ENCODE data around the gene LYSET. TPM values are rescaled to one million over a fixed set of nuclear protein-coding genes. Genes with fewer than 3 reads are reported as not detected.

LYSET gene
- total RNA-seq, 1 experiment from 2014 or later = 17.3 TPM

GRCh38 chr14:93186466-93186865 is 1.3 kb downstream of the LYSET start:
- CTCF ChIA-PET = no interaction called here

GRCh38 chr14:93186956-93187355 is 1.8 kb downstream of the LYSET start:
- Histone ChIP-seq H3K36me3 (ENCODE audit: control insufficient read depth, insufficient read depth, low read length) (no peaks in the 10 kb centered on the region), H3K4me3 (ENCODE audit: low read depth, low read length) (no peak overlapping the region), H3K27me3 (replicated peaks; ENCODE audit: control insufficient read depth, insufficient read depth, low read length) (no peaks in the 10 kb centered on the region), H3K4me1 (no peaks in the 10 kb centered on the region; the same call in 1 of the 2 replicates), H3K9me3 (no peaks in the 10 kb centered on the region)
- intact Hi-C loops (cut with micrococcal nuclease; ENCODE audit: unreplicated experiment) = no loop called here
- no peaks in the 10 kb centered on the region for H3K9me3 Mint-ChIP-seq (ENCODE audit: unreplicated experiment)
- no peak for DNase-seq
- H3K4me3 Mint-ChIP-seq (ENCODE audit: unreplicated experiment) = no peak overlapping the region
- no peaks in the 10 kb centered on the region for H3K4me1 Mint-ChIP-seq (ENCODE audit: low read depth, unreplicated experiment)
- CTCF ChIA-PET = no interaction called here
- BruUV-seq (replicated peaks) = no TSS peak
- H3K36me3 Mint-ChIP-seq (ENCODE audit: insufficient read depth, unreplicated experiment) = no peaks in the 10 kb centered on the region
- POLR2A ChIA-PET = no interaction called here
- H3K27me3 Mint-ChIP-seq (ENCODE audit: insufficient read depth, unreplicated experiment) = no peaks in the 10 kb centered on the region
- no peak overlapping the region for H3K27ac Mint-ChIP-seq (ENCODE audit: unreplicated experiment)
- TF ChIP-seq CTCF (IDR thresholded peaks at IDR 0.05; ENCODE audit: insufficient read depth in 1 of 2, low read depth in 1 of 2, low read length in 1 of 2, severe bottlenecking in 1 of 2, unreplicated experiment in 1 of 2) = no peak

More at GRCh38 chr14:93186466-93186865, 1.3 kb downstream of the LYSET start:
- no peaks in the 10 kb centered on the region for H3K4me1 Mint-ChIP-seq (ENCODE audit: low read depth, unreplicated experiment)
- intact Hi-C loops (cut with micrococcal nuclease; ENCODE audit: unreplicated experiment) = no loop called here
- peak overlapping the region; percentile 86 for H3K4me3 Mint-ChIP-seq (ENCODE audit: unreplicated experiment)
- no peaks in the 10 kb centered on the region for H3K36me3 ChIP-seq (ENCODE audit: control insufficient read depth, insufficient read depth, low read length)
- POLR2A ChIA-PET = no interaction called here
- no peak for TF ChIP-seq CTCF (IDR thresholded peaks at IDR 0.05; ENCODE audit: insufficient read depth in 1 of 2, low read depth in 1 of 2, low read length in 1 of 2, severe bottlenecking in 1 of 2, unreplicated experiment in 1 of 2)
- no peaks in the 10 kb centered on the region for H3K9me3 ChIP-seq
- no peaks in the 10 kb centered on the region for H3K27me3 Mint-ChIP-seq (ENCODE audit: insufficient read depth, unreplicated experiment)
- no peaks in the 10 kb centered on the region for H3K27me3 ChIP-seq (replicated peaks; ENCODE audit: control insufficient read depth, insufficient read depth, low read length)
- no peak overlapping the region for H3K27ac Mint-ChIP-seq (ENCODE audit: unreplicated experiment)
- no peaks in the 10 kb centered on the region; the same call in 1 of the 2 replicates for H3K4me1 ChIP-seq
- no peaks in the 10 kb centered on the region for H3K36me3 Mint-ChIP-seq (ENCODE audit: insufficient read depth, unreplicated experiment)
- DNase-seq = no peak
- BruUV-seq (replicated peaks) = TSS peak; percentile 54
- no peaks in the 10 kb centered on the region for H3K9me3 Mint-ChIP-seq (ENCODE audit: unreplicated experiment)
- no peak overlapping the region; the same call in 1 of the 2 replicates for H3K4me3 ChIP-seq (ENCODE audit: low read depth, low read length)

- DNase-seq = no peak
- CTCF ChIA-PET = no interaction called here
- no peaks in the 10 kb centered on the region for H3K27me3 Mint-ChIP-seq (ENCODE audit: insufficient read depth, unreplicated experiment)
- no peak for TF ChIP-seq CTCF (IDR thresholded peaks at IDR 0.05; ENCODE audit: insufficient read depth in 1 of 2, low read depth in 1 of 2, low read length in 1 of 2, severe bottlenecking in 1 of 2, unreplicated experiment in 1 of 2)
- POLR2A ChIA-PET = no interaction called here
- H3K4me3 Mint-ChIP-seq (ENCODE audit: unreplicated experiment) = no peak overlapping the region
- Histone ChIP-seq H3K9me3 (no peaks in the 10 kb centered on the region), H3K4me1 (no peaks in the 10 kb centered on the region), H3K4me3 (ENCODE audit: low read depth, low read length) (no peak overlapping the region), H3K27me3 (replicated peaks; ENCODE audit: control insufficient read depth, insufficient read depth, low read length) (no peaks in the 10 kb centered on the region), H3K36me3 (ENCODE audit: control insufficient read depth, insufficient read depth, low read length) (no peaks in the 10 kb centered on the region)
- H3K27ac Mint-ChIP-seq (ENCODE audit: unreplicated experiment) = no peak overlapping the region
- H3K4me1 Mint-ChIP-seq (ENCODE audit: low read depth, unreplicated experiment) = no peaks in the 10 kb centered on the region
- intact Hi-C loops (cut with micrococcal nuclease; ENCODE audit: unreplicated experiment) = no loop called here
- no peaks in the 10 kb centered on the region for H3K36me3 Mint-ChIP-seq (ENCODE audit: insufficient read depth, unreplicated experiment)
- BruUV-seq (replicated peaks) = no TSS peak
- no peaks in the 10 kb centered on the region for H3K9me3 Mint-ChIP-seq (ENCODE audit: unreplicated experiment)
Observed at GRCh38 chr14:93195316-93195999, 10.3 kb downstream of the LYSET start.
